Measurements from ENCODE around the gene CAPZB.
A peak's percentile ranks its signal among the peaks of the same experiment; 100 is the strongest.
"Not testable (repeated sequence)": the region's sequence is repeated elsewhere in the genome, so short reads cannot be mapped to it uniquely, and the experiment has no call there.

Gene CAPZB

GRCh38 chr1:19485362-19486187, at the start of gene CAPZB:
Gene CAPZB (minus strand): TSS chr1:19485539. CDS start chr1:19485438, 101 bp downstream.
- DNase-seq, result peak; percentile 92

GRCh38 chr1:19534281-19534680, 48.9 kb upstream of the CAPZB start:
- DNase-seq, result no peak

- DNase-seq, result no peak
Observed at GRCh38 chr1:19533626-19534025, 48.3 kb upstream of the CAPZB start.

GRCh38 chr1:19532519-19532918, 47.2 kb upstream of the CAPZB start:
- DNase-seq, result no peak

- DNase-seq, result no peak
Observed at GRCh38 chr1:19529664-19530063, 44.3 kb upstream of the CAPZB start.

GRCh38 chr1:19528438-19528837, 43.1 kb upstream of the CAPZB start:
- DNase-seq, result no peak

GRCh38 chr1:19525607-19526545, 40.5 kb upstream of the CAPZB start:
- no peak for DNase-seq

GRCh38 chr1:19524791-19525190, 39.5 kb upstream of the CAPZB start:
- DNase-seq, result no peak

- not testable (repeated sequence) for DNase-seq
Observed at GRCh38 chr1:19522570-19522969, 37.2 kb upstream of the CAPZB start.

- no peak for DNase-seq
Observed at GRCh38 chr1:19521411-19521810, 36.1 kb upstream of the CAPZB start.

GRCh38 chr1:19517017-19517416, 31.7 kb upstream of the CAPZB start:
- no peak for DNase-seq

- DNase-seq, result no peak
Observed at GRCh38 chr1:19515201-19515600, 29.9 kb upstream of the CAPZB start.

- DNase-seq, result no peak
Observed at GRCh38 chr1:19514391-19514831, 29.1 kb upstream of the CAPZB start.

- DNase-seq, result no peak
Observed at GRCh38 chr1:19512545-19512944, 27.2 kb upstream of the CAPZB start.

- DNase-seq, result peak; percentile 33
Observed at GRCh38 chr1:19511116-19511515, 25.8 kb upstream of the CAPZB start.

GRCh38 chr1:19509647-19510046, 24.3 kb upstream of the CAPZB start:
- not testable (repeated sequence) for DNase-seq

GRCh38 chr1:19507516-19507915, 22.2 kb upstream of the CAPZB start:
- DNase-seq, result no peak

GRCh38 chr1:19505693-19506457, 20.5 kb upstream of the CAPZB start:
- peak; percentile 74 for DNase-seq

- no peak for DNase-seq
Observed at GRCh38 chr1:19504796-19505692, 19.7 kb upstream of the CAPZB start.

GRCh38 chr1:19502284-19502683, 16.9 kb upstream of the CAPZB start:
- not testable (repeated sequence) for DNase-seq

- not testable (repeated sequence) for DNase-seq
Observed at GRCh38 chr1:19499887-19500286, 14.5 kb upstream of the CAPZB start.

- not testable (repeated sequence) for DNase-seq
Observed at GRCh38 chr1:19497443-19497842, 12.1 kb upstream of the CAPZB start.
